WTC11 (cell line): ENCODE results near the gene CYP2U1. TPM values are rescaled to one million over a fixed set of nuclear protein-coding genes. Genes with fewer than 3 reads are reported as not detected.

Experiments used
- ATAC-seq: fragments of 200-7000 bp; cut with Tn5 transposase; 2 replicates; pipeline ENCODE4 v1.10.0; 2021; ENCODE audit warnings: mild to moderate bottlenecking, moderate library complexity
- CTCF ChIA-PET: fragments of 300-600 bp; sonication (Branson Sonifier 250); formaldehyde crosslinking; loops from one replicate; lab custom pipeline; 2021; ENCODE audit warnings: antibody characterized with exemption; lab: Charles Lee
- POLR2A ChIA-PET: fragments of 350-600 bp; sonication (Branson Sonifier 250); formaldehyde crosslinking; loops from one replicate; lab custom pipeline; 2021; ENCODE audit warnings: antibody characterized with exemption; lab: Charles Lee
- DNase-seq: peaks from one replicate; pipeline ENCODE4 v3.0.0; 2021; ENCODE audit warnings: low spot score
- H3K27ac Mint-ChIP-seq: 2 replicates; pipeline ENCODE4 v1.8.0; 2021; ENCODE audit warnings: mixed read lengths
- H3K27me3 Mint-ChIP-seq: 2 replicates; pipeline ENCODE4 v1.8.0; 2021; ENCODE audit warnings: low read depth, mild to moderate bottlenecking, moderate library complexity, mixed read lengths
- H3K36me3 Mint-ChIP-seq: 2 replicates; pipeline ENCODE4 v1.8.0; 2021; ENCODE audit warnings: mixed read lengths
- H3K4me1 Mint-ChIP-seq: 2 replicates; pipeline ENCODE4 v1.8.0; 2022; ENCODE audit warnings: mixed read lengths
- H3K4me3 Mint-ChIP-seq: 2 replicates; pipeline ENCODE4 v1.8.0; 2021; ENCODE audit warnings: mild to moderate bottlenecking, moderate library complexity, mixed read lengths
- H3K9me3 Mint-ChIP-seq: 2 replicates; pipeline ENCODE4 v1.8.0; 2021; ENCODE audit warnings: mixed read lengths
- ATF1 ChIP-seq: sonication (generic); formaldehyde crosslinking; IDR thresholded peaks from 2 replicates; pipeline ENCODE4 v1.8.1; 2023; ENCODE audit warnings: mild to moderate bottlenecking, moderate library complexity, missing genetic modification reagents
- HMGXB4 ChIP-seq: sonication (generic); formaldehyde crosslinking; IDR thresholded peaks from 2 replicates; pipeline ENCODE4 v1.8.1; 2023; ENCODE audit warnings: mild to moderate bottlenecking, moderate library complexity, missing genetic modification reagents
- JAZF1 ChIP-seq: fragments of 250-450 bp; sonication (Bioruptor Pico); IDR thresholded peaks from 2 replicates; pipeline ENCODE4 v1.9.0; 2021; ENCODE audit warnings: moderate library complexity, mild to moderate bottlenecking, inconsistent platforms
- KAT7 ChIP-seq: sonication (generic); formaldehyde crosslinking; IDR thresholded peaks from 2 replicates; pipeline ENCODE4 v1.8.1; 2023; ENCODE audit warnings: missing genetic modification reagents, mild to moderate bottlenecking, borderline replicate concordance
- MAX ChIP-seq: sonication (generic); formaldehyde crosslinking; IDR thresholded peaks from 2 replicates; pipeline ENCODE4 v1.8.0; 2022; ENCODE audit warnings: mild to moderate bottlenecking, missing genetic modification reagents
- NR1H2 ChIP-seq: sonication (generic); formaldehyde crosslinking; IDR thresholded peaks from 2 replicates; pipeline ENCODE4 v1.9.0; 2021; ENCODE audit warnings: mild to moderate bottlenecking, moderate library complexity, missing genetic modification reagents
- USF1 ChIP-seq: sonication (generic); formaldehyde crosslinking; IDR thresholded peaks from 2 replicates; pipeline ENCODE4 v1.8.0; 2022; ENCODE audit warnings: mild to moderate bottlenecking, missing genetic modification reagents
- ZMAT4 ChIP-seq: fragments of 250-450 bp; sonication (Bioruptor Pico); IDR thresholded peaks from 2 replicates; pipeline ENCODE4 v1.9.0; 2021; ENCODE audit warnings: mild to moderate bottlenecking
- ZNF512 ChIP-seq: sonication (generic); formaldehyde crosslinking; IDR thresholded peaks from 2 replicates; pipeline ENCODE4 v1.8.1; 2022; ENCODE audit warnings: missing genetic modification reagents, borderline replicate concordance
- ZNF671 ChIP-seq: fragments of 250-450 bp; sonication (Bioruptor Pico); IDR thresholded peaks from 2 replicates; pipeline ENCODE4 v1.8.0; 2021; ENCODE audit warnings: mild to moderate bottlenecking
- total RNA-seq: library from RNA; stranded (reverse); gene quantifications from 3 replicates; pipeline ENCODE4 v1.2.3, GENCODE V29; 2021

Gene CYP2U1
- total RNA-seq, 1 experiment from 2014 or later = 2.9 TPM

GRCh38 chr4:107977482-107977881 is 46.1 kb downstream of the CYP2U1 start:
- Mint-ChIP-seq H3K4me1 (no peaks in the 10 kb centered on the region), H3K9me3 (peaks cover 5% of the 10 kb centered on the region), H3K36me3 (no peaks in the 10 kb centered on the region; the same call in none of the 2 replicates), H3K27ac (no peak overlapping the region), H3K27me3 (no peaks in the 10 kb centered on the region), H3K4me3 (no peak overlapping the region)
- ChIA-PET CTCF (no interaction called here), POLR2A (no interaction called here)
- no peak for DNase-seq
- TF ChIP-seq MAX (CRISPR knock-in tag) = no peak
- TF ChIP-seq USF1 = no peak
- no peak for TF ChIP-seq HMGXB4 (CRISPR knock-in tag)
- TF ChIP-seq KAT7 (CRISPR knock-in tag) = no peak
- TF ChIP-seq ZMAT4 (CRISPR knock-in tag) = no peak
- no peak for TF ChIP-seq JAZF1 (CRISPR knock-in tag)
- ATAC-seq = no peak

GRCh38 chr4:107977966-107978705 is 46.8 kb downstream of the CYP2U1 start:
- Mint-ChIP-seq H3K27me3 (no peaks in the 10 kb centered on the region), H3K36me3 (no peaks in the 10 kb centered on the region; the same call in none of the 2 replicates), H3K4me1 (no peaks in the 10 kb centered on the region), H3K4me3 (no peak overlapping the region), H3K27ac (no peak overlapping the region), H3K9me3 (peaks cover 5% of the 10 kb centered on the region)
- POLR2A ChIA-PET = no interaction called here
- CTCF ChIA-PET = no interaction called here
- no peak for TF ChIP-seq NR1H2 (CRISPR knock-in tag)
- no peak for ATAC-seq
- DNase-seq = no peak

- ChIA-PET POLR2A (no interaction called here), CTCF (no interaction called here)
- ATAC-seq = no peak
Measured at GRCh38 chr4:107978716-107979451, 47.5 kb downstream of the CYP2U1 start.

More at GRCh38 chr4:107978716-107979451, 47.5 kb downstream of the CYP2U1 start:
- TF ChIP-seq ZNF671 = no peak
- no peak for TF ChIP-seq ATF1 (CRISPR knock-in tag)
- TF ChIP-seq ZNF512 (CRISPR knock-in tag) = no peak
- no peak for DNase-seq
- H3K9me3 Mint-ChIP-seq = peaks cover 5% of the 10 kb centered on the region
- no peak overlapping the region for H3K4me3 Mint-ChIP-seq
- no peaks in the 10 kb centered on the region; the same call in none of the 2 replicates for H3K36me3 Mint-ChIP-seq
- no peaks in the 10 kb centered on the region for H3K4me1 Mint-ChIP-seq
- no peak overlapping the region for H3K27ac Mint-ChIP-seq
- no peaks in the 10 kb centered on the region for H3K27me3 Mint-ChIP-seq
